ENCODE data around the gene MAP3K6.
"Not testable (repeated sequence)": the region's sequence is repeated elsewhere in the genome, so short reads cannot be mapped to it uniquely, and the experiment has no call there.

The MAP3K6 gene

DNA sequence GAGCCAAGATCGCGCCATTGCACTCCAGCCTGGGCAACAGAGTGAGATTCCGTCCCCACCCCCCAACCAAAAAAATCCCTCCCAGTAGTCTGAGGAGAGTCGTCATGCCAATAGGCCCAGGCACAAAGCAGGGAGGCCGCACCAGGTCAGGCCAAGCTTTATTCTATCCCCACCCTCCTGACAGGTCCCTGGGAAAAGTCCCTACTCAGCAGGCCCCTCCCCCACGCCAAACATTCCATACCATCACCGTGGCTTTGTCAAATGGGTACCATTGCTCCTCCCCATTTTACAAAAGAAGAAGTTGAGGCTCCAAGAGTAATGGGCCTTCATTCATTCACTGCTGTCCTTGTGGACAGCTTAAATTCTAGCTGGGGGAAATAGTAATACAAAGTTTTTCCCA, 31.0 kb upstream of the MAP3K6 start:
- DNase-seq (ENCODE audit: low read depth in 2 of 2) = no peak

DNA sequence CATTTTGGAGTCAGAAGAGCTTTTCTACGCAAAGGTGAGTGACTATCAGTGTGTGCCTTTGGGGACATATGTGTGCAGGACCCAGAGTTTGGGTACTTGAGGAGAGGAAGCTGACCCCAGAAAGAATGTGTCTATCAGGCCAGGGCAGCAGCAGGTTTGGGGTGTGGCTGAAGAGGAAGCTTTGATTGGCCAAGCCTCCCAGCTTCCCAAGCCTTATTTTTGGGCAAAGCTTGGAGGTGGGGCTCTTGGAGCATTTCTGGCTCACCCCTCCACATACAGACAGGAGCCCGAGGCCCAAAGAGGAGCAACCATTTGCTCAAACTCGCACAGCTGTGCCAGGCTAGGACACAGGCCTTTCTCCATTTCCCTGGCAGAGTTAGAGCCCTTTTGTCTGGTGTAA, 30.3 kb upstream of the MAP3K6 start:
- DNase-seq (ENCODE audit: low read depth in 2 of 2) = no peak

DNA sequence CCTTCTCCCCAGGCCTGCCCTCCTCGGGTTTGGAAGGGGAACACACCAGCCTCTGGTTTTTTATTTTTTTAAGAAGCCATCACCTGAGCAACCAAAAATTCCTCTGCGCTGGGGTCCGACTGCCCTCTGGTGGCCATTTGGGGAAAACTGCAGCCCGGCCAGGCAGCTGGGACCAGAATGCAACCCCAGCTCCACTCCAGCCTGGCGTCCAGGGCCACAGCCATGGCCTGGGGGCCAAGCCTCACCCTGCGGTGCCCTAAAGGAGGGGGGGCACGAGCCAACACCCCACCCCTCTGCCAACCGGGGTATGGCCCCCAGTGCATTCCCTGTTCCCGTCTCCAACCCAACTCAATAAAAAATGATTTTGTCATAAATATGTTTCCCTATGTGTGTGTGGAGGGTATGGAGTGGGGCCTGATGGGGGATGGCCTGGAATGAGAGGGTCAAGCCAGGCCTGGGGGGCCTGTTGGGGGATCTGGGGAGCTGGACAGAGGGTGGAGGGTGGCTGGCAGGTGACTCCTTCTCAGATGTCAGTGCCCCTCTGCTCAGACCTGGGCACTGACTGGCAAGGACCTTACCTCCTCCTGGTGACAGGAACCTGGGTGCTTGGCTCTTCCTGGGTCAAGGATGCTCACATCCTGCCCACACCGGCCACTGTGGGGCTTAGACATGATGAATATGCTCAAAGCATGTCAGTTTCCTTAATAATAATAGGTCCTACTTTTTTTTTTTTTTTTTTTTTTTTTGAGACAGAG, 28.9 kb upstream of the MAP3K6 start:
- DNase-seq (ENCODE audit: low read depth in 2 of 2) = peak; percentile 50 to 54

DNA sequence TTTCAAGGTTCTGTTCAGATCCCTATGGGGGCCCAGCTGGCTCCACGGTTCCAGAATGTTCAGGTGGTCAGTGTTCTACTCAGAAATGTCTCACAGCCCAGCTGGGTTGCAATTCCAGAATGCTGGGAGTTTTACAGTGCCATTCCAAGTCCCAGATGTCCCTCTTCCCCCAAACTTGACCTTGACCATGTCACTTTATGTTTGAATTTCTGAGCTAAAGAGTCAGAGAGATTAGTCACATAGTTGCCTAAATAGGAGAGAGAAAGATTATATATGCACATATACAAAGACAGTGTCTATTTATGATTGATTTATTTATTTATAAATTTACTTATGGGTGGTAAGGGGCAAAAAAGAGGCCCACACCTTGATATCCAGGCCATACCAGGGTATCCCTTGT, 28.2 kb upstream of the MAP3K6 start:
- no peak for DNase-seq (ENCODE audit: low read depth in 2 of 2)

DNA sequence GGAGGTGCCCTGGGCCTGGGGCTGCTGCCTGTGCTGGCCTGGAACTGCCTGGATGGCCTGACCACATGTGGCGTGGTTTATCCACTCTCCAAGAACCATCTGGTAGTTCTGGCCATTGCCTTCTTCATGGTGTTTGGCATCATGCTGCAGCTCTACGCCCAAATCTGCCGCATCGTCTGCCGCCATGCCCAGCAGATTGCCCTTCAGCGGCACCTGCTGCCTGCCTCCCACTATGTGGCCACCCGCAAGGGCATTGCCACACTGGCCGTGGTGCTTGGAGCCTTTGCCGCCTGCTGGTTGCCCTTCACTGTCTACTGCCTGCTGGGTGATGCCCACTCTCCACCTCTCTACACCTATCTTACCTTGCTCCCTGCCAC, 27.5 kb upstream of the MAP3K6 start:
- no peak for DNase-seq (ENCODE audit: low read depth in 2 of 2)

DNA sequence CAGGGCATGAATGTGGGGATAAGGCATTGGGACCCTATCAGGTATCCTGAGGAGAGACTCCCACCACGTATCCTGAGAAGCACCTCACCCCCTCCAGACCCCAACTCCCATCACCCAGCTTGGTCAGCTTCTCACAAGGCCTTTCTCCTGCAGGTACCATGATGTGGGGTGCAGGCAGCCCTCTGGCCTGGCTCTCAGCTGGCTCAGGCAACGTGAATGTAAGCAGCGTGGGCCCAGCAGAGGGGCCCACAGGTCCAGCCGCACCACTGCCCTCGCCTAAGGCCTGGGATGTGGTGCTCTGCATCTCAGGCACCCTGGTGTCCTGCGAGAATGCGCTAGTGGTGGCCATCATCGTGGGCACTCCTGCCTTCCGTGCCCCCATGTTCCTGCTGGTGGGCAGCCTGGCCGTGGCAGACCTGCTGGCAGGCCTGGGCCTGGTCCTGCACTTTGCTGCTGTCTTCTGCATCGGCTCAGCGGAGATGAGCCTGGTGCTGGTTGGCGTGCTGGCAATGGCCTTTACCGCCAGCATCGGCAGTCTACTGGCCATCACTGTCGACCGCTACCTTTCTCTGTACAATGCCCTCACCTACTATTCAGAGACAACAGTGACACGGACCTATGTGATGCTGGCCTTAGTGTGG, 27.0 kb upstream of the MAP3K6 start:
- no peak for DNase-seq (ENCODE audit: low read depth in 2 of 2)

DNA sequence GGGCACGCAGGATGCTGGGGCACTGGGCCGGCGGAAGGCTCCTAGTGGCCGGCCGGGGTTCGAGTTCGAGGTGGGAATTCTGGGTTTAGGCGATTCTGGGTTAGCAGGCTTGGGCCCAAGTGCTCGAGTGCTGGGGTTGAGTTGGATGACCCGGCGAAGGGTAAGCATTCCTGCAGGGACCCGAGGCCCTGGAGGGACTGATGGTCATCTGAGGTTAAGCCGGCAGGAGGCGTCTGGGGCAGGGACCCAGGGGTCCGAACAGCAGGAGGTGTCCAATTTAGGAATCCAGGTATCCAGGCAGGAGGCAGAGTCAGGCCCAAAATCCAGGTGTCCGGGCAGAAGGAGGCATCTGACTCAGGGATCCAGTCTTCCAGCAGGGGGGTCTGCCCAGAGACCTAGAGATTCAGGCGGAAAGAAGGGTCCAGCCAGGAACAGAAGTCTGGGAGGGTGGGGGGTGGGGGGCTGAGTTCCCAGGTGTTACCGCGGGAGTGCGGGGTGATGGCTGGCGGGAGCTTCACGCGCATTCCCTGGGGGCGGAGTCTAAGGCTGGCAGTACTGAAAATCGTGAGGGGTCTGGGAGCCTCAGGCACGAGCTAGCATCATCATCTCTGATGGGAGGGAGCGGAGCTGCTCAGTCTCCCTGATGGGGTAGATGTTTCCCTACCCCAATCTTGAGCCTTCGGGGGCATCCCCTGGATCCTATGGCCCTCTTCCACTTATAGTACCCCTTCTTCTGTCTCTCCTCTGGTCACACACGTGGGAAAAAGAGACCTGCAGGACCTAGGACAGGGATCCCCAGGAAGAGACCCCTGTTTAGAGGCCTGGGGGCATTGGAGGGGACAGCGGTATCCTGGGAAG, 26.2 kb upstream of the MAP3K6 start:
- no peak for DNase-seq (ENCODE audit: low read depth in 2 of 2)

DNA sequence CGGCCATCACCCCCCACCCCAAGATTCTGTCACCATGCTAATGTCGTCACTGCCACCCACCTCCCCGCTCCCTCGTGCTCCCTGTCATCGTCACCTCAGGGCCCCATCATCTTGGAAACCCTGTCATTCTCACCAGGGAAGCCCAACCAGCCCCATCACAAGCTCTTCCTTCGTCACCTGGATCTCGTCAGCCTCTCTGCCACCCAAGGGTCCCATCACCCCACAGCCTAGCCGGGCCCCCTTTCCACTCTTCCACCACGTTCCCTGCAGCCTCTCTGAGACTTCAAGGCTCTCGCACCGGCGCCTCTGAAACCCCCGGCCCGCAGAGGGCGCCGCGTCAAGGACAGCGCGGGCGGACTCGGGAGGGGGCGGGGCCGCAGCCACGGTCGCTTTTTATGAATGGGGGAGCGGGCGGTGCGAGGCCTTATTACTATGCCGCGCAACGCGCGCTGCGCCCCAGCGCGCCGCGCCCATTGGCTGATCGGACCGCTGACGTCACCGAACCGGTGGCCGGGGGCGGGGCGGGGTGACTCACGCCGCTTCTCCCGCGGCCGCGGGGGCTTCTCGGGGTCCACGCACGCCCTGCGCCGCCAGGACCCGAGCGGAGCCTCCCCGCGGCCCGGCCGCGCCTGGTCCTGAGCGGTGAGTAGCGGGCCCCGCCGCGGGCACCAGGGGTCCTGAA, 25.5 kb upstream of the MAP3K6 start, which contains the start of gene GPR3:
TSS of gene GPR3 (plus strand) at position 527 of the 682 bp plus-strand sequence. CDS start 1,177 bp downstream, outside the sequence.
- peak; percentile 83 to 91 for DNase-seq (ENCODE audit: low read depth in 2 of 2)

DNA sequence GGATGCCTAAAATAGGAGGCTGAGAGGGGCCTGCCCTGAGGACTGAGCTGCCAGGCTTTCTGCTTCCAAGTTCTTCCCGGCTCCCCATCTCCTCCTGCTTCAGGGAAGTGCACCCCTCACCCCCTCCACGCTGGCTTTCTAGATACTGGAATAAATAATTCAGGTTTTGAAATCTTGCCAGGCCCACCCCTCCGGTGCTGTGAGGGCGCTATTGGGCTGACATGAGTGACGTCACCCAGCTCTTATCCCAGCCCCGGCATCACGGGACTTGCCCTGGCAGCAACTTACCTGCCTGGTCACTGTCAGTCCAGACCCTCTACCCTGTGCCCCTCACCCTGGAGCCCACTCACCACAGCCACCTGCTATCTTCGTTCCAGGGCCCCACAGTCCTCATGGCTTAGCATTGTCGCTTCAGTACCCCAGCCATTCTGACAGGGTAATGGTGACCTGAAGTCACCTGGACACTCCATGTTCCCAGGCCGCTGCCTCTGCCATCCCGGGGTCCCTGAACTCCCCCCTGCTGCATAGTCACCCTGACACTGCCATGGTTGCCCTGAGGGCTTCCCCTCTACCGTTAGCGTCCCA, 24.8 kb upstream of the MAP3K6 start:
- DNase-seq (ENCODE audit: low read depth in 2 of 2) = no peak

DNA sequence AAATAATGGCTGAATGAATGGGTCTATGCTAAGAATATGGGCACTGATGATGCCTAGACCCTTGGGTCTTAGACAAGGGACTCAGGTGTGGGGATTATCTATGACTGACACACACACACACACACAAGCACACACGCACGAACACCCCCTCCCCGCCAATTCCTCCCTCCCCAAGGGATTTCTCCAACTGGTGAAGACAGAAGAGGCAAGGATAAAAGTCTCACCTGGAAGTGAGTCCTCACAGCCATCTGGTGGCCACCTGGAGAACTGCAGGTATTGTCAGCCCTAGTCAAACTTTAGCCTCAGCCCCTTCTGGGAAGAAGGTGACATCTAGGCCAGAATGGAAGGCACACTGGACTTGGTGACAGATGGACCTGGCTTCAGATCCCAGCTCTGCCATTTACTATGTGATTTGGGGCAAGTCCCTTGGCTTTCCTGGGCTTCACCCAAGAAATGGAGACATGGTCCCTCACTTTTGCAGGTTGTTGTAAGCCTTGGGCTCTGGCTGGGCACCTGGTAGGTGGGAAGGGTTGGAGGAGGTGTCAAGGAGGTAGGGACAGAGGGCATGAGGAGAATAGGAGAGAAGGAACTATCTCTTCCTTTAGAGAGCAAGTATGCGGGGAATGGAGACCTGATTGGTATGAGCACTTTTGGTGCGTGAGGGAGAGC, 21.7 kb upstream of the MAP3K6 start:
- DNase-seq (ENCODE audit: low read depth in 2 of 2) = peak; percentile 51 to 64

DNA sequence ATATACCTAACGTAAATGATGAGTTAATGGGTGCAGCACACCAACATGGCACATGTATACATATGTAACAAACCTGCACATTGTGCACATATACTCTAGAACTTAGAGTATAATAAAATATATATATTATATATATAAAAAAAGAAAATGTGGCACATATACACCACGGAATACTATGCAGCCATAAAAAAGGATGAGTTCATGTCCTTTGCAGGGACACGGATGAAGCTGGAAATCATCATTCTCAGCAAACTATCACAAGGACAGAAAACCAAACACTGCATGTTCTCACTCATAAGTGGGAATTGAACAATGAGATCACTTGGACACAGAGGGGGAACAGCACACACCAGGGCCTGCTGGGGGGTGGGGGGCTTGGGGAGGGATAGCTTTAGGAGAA, 18.0 kb upstream of the MAP3K6 start:
- DNase-seq (ENCODE audit: low read depth in 2 of 2) = not testable (repeated sequence)

DNA sequence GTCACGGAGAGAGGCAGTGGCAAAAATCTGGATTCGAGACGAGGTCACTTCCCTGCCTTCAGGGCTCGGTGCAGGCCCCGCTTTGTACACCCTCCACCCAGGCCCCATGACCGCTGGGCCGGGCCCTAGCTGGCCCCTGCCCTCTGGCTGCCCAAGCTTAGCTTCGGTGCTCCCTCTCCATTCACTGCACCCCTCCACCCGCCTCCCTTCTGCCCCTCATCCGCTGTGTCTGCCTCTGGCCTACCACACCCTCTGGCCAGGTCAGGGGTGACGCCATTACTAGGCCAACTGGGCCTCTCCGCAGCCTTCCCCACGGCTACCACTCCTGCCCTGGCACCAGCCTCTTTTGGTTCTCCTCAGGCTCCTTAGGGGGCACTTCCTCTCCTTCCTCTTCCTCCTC, 16.9 kb upstream of the MAP3K6 start:
- no peak for DNase-seq (ENCODE audit: low read depth in 2 of 2)

DNA sequence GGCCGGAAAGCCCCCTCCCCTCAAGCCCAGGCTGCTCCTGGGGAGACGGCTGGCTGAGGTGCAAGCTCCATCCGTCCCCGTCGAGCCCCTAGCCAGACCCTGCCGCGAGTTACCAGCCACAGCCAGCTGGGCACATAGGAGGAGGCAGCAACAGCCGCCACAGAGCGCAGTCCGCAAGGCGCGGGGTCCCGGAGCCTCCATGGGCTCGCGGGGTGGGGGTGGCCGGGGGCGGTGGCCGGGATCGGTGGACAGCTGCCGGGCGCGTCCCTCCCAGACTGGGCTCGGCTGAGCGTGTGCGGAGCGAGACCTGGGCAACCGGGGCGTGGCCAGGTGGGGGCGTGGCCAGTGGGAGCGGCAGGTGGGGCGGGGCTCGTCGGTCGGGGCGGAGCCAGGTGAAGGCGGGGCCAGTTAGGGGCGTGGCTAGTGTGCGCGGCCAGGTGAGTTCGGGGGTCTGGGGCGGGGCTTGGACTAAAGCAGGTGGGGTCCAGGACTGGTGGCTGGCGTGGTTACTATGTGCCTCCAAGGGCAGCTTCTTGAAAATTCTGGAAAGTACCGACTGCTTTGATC, 16.4 kb upstream of the MAP3K6 start, which contains the start of gene CD164L2:
TSS of gene CD164L2 (minus strand) at position 295 of the 567 bp plus-strand sequence. CDS start at position 201, 94 bp downstream.
- no peak for DNase-seq (ENCODE audit: low read depth in 2 of 2)

DNA sequence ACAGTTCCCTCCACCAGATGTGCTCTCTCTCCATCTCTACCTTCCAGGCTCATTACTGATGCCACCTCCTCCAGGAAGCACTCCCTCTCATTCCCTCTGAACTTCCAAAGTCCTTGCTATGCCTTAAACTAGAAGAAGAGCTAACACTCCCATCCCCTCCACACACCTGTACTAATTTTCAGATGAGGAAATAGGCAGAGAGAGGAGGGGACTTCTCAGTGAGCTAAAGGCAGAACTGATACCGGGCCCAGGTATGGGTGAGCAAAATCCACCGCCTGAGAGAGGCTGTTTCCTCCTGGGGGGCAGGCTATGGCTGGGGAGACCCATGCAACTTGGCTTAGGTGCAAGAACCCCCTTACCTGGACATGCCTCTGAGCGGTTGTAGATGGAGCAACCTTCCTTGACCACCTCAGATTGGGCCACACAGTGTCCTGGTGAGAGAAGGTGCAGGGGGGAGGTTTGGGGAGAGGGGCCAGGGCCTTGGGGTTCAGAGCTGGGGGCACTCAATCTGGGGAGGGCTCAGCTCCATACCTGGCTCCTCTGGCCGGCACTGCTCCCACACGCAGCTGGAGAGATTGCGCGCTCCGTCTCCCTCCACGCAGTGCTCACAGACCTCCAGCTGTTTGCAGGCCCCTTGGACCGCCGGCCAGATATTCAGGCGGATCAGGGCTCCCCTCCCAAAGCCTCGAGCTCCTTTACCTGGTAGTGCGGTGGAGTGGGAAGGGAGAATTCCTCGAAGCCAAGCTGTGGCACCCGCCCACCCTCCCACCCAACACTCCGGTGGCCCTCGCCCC, 15.4 kb upstream of the MAP3K6 start:
- no peak for DNase-seq (ENCODE audit: low read depth in 2 of 2)

DNA sequence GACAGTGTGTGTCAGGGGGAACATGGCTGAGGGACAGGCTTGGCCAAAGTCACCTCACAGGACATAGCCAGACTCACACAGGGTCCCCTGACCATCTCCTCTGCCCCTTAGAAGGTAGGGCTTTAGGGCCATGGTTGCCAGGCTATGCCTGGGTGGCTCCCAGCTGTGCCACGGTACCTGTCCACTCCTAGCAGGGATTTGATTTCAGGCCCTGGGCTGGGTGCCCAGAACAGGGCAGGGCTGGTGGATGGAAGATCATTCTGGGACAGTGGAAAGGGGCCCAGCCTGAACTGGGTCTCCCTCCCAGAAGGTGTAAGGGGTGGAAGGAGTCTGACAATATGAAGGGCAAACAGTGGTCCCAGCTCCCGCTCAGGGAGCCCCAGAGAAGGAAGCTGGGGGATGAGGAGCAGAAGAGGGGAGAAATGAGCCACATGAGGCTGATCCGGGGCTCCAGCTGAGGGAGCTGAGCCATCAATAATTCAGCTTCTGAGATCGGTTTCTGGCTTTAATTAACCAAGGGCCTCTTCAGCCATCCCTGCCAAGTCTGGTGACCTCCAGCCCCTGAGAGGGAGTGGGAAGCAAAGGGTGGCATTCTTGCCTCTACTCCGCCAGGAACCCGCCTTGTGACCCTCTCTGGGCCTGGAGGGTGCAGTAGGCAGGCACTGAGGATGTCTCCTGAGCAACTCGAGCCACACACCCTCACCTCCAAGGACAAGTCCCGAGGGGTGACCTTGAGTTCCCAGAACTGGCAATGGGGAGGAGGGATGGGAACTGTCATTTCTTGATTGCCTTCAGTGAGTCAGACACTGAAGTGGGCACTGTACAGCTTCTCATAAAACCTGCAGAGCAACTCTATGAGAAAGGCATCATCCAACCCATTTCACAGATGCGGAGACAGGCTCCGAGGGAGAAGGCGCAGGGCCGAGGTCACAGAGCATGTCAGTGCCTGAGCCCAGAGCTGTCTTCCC, 14.3 kb upstream of the MAP3K6 start:
- DNase-seq (ENCODE audit: low read depth in 2 of 2) = no peak

DNA sequence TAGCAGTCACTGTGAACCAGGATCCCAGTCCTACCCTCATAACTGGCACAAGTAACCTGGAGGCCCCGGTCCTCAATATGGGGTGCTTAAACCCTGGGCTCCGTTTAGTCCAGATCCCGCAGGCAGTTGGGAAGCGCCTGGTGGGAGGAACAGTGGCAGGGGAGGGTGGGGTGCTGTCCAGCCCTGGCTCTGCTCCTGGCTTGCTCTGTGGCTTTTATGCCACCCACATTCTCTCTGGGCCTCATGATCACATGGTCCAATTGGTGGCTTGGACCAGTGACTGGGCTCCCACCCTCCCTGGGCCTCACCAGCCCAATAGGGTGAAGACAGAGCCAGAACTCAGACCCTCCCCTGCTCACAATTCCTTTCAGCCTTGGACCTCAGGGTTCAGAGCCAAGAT, 13.5 kb upstream of the MAP3K6 start:
- DNase-seq (ENCODE audit: low read depth in 2 of 2) = no peak

DNA sequence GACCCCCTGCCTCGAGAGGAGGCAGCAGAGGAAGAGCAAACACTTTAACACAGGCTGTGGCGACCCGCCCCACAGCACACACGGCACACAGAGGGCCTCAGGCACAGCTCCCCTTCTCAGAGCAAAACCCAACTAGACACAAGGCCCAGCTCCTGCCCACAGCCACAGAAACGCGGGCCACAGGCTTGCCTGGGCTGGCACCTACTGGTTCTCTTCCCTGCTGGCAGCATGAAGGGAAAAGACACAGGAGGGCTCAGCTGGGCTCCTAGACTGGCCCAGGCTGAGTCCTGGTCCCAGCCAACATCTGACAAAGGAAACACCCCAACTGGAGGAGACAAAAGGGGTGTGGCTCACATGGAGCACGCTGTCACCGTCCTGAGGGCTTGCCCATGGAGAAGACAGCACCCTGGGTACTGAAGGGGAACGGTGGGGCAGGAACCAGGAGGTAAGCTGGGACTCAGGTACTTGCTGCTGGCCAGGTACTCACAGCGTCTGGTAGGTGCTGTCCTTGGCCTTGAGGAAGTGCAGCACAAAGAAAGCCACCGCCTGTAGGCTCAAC, 12.9 kb upstream of the MAP3K6 start:
- DNase-seq (ENCODE audit: low read depth in 2 of 2) = no peak
